HG02981 (cell line): ENCODE results near the gene SLC35E3.
"Not testable (repeated sequence)": the region's sequence is repeated elsewhere in the genome, so short reads cannot be mapped to it uniquely, and the experiment has no call there.

Experiments
- ATAC-seq: cut with Tn5 transposase; IDR thresholded peaks from one replicate; pipeline ENCODE4 v1.9.1; 2021; ENCODE audit warnings: mild to moderate bottlenecking, moderate library complexity; ENCODE audit not compliant: unreplicated experiment

The SLC35E3 gene

DNA sequence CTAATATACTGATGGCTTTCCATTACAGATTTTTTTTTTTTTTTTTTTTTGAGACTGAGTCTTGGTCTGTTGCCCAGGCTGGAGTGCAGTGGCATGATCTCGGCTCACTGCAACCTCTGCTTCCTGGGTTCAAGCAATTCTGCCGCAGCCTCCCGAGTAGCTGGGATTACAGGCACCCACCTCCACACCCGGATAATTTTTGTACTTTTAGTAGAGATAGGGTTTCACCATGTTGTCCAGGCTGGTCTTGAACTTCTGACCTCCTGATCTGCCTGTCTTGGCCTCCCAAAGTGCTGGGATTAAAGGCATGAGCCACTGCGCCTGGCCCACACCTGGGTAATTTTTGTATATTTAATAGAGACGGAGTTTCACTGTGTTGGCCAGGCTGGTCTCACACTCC lies 65.6 kb downstream of the SLC35E3 start:
- not testable (repeated sequence) for ATAC-seq

- no peak for ATAC-seq
Measured at GRCh38 chr12:68812553-68813241, 66.7 kb downstream of the SLC35E3 start.

GRCh38 chr12:68813242-68813593 lies 67.2 kb downstream of the SLC35E3 start:
- ATAC-seq: no peak

- no peak for ATAC-seq
Measured at GRCh38 chr12:68814490-68815231, 68.7 kb downstream of the SLC35E3 start.

DNA sequence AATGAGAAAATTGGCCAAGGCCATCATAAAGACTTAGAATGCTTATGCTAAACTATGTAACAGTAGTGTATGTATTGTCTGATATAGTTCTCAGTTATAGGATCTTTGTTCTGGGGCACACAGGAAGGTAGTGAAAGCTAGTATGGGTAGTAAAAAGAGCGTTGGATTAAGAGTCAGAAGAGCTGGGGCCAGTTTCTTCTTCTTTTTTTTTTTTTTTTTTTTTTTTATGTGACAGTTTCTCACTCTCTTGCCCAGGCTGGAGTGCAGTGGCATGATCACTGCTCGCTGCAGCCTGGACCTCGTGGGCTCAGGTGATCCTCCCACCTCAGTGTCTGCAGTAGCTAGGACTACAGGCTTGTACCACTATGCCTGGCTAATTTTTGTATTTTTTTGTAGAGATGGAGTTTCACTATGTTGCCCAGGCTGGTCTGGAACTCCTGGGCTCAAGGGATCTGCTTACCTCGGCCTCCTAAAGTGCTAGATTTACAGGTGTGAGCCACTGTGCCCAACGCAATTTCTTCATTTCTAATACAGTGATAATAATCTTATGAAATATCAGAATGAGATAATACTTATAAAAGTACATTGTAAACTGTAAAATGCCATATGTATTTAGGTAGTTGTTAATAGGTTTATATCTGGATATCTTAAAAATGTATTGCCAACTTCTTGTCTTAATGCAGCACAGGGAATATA lies 69.4 kb downstream of the SLC35E3 start:
- ATAC-seq: no peak

DNA sequence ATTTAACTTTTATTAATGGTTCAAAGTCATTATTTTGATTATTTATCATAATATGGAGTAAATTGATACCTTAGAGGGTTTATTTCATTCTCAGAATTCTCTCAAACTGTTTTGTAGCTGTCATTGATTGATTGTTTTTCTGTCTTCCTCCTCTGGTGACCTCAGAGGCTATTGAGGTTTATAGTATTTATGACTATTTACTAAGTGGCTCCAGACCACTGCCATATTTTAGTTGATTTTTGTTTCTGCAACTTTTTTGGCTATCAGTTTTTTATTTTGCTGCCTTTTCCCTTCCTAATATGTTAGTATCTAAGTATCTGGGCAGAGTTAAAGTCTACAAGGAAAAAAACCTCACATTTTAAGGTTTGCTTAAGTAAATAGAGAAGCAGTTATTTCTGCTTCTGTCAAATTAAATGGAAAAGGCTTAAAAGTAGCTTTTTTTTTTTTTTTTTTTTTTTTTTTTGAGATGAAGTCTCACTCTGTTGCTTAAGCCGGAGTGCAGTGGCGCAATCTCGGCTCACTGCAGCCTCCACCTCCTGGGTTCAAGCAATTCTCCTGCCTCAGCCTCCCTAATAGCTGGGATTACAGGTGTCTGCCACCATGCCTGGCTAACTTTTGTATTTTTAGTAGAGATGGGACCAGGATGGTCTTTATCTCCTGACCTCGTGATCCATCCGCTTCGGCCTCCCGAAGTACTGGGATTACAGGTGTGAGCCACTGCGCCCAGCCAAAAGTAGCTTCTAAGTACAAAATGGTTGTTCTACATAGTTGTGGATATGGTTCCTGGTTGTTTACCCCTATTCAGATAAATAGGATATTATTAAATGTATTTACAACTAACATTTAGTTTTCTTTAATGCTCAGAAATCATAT lies 70.2 kb downstream of the SLC35E3 start:
- no peak for ATAC-seq

DNA sequence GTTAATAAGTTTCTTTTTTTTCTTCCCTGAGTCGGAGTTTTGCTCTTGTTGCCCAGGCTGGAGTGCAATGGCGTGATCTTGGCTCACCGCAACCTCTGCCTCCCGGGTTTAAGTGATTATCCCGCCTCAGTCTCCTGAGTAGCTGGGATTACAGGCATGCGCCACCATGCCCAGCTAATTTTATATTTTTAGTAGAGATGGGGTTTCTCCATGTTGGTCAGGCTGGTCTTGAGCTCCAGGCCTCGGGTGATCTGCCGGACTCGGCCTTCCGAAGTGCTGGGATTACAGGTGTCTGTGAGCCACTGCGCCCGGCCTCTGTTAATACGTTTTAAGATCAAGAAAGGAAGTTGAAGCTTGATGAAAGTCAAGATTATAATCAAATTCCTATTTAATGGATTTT lies 73.5 kb downstream of the SLC35E3 start:
- ATAC-seq: not testable (repeated sequence)

GRCh38 chr12:68821357-68822188 lies 75.6 kb downstream of the SLC35E3 start:
- ATAC-seq: no peak

DNA sequence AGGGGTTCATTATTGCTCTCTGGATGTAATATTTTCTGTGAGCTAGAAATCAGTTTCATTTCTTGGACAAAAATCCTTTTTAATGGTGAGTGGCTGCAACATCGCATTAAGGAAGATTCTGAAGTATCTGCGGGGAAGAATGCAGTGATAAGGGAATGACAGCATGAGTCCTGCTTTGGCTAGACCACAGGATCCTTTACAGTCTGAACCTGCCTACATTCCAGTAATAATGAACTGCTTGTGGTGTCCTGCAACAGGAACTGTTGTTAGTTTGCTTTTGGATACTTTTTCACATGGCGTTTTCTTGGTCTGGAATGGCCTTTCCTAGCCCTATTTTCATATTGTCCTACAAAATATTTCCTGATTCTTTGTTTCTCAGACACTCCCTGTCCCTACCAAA lies 77.7 kb downstream of the SLC35E3 start:
- ATAC-seq: no peak

GRCh38 chr12:68824131-68824530 lies 78.2 kb downstream of the SLC35E3 start:
- no peak for ATAC-seq

DNA sequence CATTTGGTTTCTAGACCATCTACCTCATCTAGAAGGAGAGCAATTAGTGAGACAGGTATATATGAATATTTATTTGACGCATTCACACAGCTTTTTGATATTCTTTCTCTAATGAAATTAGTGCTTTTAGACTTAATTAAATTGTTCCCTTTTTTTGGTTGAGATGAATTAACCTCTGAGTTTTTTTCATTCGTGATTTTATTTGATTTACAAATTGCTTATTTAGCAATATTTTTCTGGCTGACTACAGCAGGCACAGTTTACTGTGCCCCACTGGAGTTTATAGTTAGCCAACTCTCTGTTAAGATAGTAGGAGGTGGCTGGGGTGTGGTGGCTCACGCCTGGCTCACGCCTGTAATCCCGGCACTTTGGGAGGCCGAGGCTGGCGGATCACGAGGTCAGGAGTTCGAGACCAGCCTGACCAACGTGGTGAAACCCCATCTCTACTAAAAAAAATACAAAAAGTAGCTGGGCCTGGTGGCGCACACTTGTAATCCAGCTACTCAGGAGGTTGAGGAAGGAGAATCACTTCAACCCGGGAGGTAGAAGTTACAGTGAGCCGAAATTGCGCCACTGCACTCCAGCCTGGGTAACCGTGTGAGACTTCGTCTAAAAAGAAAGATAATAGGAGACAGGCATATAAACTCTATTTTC lies 78.7 kb downstream of the SLC35E3 start:
- no peak for ATAC-seq

- ATAC-seq: no peak
Measured at GRCh38 chr12:68825569-68826217, 79.7 kb downstream of the SLC35E3 start.

GRCh38 chr12:68827895-68828671 lies 82.1 kb downstream of the SLC35E3 start:
- no peak for ATAC-seq

- no peak for ATAC-seq
Measured at GRCh38 chr12:68828672-68829068, 82.7 kb downstream of the SLC35E3 start.
